GM12864 (cell line): ENCODE measurements around the gene SRMS.
"Not testable (repeated sequence)": the region's sequence is repeated elsewhere in the genome, so short reads cannot be mapped to it uniquely, and the experiment has no call there.

ENCODE experiments used
- DNase-seq: peaks from one replicate; pipeline ENCODE4 v3.0.0-alpha.2; 2011; ENCODE audit warnings: low read depth
- H3K4me3 ChIP-seq: 2 replicates; pipeline ENCODE4 v1.5.1; 2011; ENCODE audit warnings: mild to moderate bottlenecking, low read depth, low read length, control low read depth
- CTCF ChIP-seq: IDR thresholded peaks from 2 replicates; pipeline ENCODE4 v1.5.1; 2011; ENCODE audit warnings: low read depth, mild to moderate bottlenecking, moderate library complexity, low read length, control low read depth, inconsistent platforms; ENCODE audit errors: missing control alignments

The SRMS gene

GRCh38 chr20:63572788-63573646 is 25.5 kb upstream of the SRMS start:
- TF ChIP-seq CTCF: no peak
- H3K4me3 ChIP-seq: peak overlapping the region; percentile 86
- no peak for DNase-seq

- no peak for DNase-seq
- no peak overlapping the region for H3K4me3 ChIP-seq
- TF ChIP-seq CTCF: no peak
Observed at GRCh38 chr20:63572071-63572787, 24.7 kb upstream of the SRMS start.

GRCh38 chr20:63571087-63571478 is 23.5 kb upstream of the SRMS start:
- DNase-seq, H3K4me3 ChIP-seq: not testable (repeated sequence)

- DNase-seq: no peak
- H3K4me3 ChIP-seq: no peak overlapping the region
- TF ChIP-seq CTCF: no peak
Observed at GRCh38 chr20:63570281-63571086, 22.9 kb upstream of the SRMS start.

GRCh38 chr20:63568986-63569949 is 21.7 kb upstream of the SRMS start:
- H3K4me3 ChIP-seq: no peak overlapping the region
- DNase-seq: no peak
- no peak for TF ChIP-seq CTCF

- no peak for TF ChIP-seq CTCF
- DNase-seq: no peak
- peak overlapping the region; percentile 28; the same call in 1 of the 2 replicates for H3K4me3 ChIP-seq
Observed at GRCh38 chr20:63568170-63568981, 20.8 kb upstream of the SRMS start.
